ENCODE data around the gene TRPM1.

DNA sequence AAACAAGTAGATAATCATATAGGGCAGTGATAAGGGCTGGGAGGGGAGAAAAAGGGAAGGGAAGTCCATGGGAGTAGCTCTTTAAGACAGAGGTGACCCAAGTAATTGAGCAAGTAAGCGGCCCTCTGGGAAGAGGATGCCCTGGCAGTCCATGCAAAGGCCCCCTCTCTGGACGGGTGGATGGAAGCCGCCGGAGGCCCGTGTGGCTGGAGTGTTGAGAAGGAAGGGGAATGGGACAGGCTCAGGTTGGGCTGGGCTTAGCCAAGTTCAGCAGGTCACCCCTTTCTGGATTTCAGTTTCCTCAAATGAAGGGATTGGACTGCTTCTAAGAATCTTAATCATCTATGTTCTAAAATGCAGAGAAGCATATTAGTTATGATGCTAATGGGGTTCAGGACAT is 32.4 kb upstream of the TRPM1 start:
- TF ChIP-seq POLR2A (IDR thresholded peaks at IDR 0.05), result no peak
- TF ChIP-seq, protein P1, sequence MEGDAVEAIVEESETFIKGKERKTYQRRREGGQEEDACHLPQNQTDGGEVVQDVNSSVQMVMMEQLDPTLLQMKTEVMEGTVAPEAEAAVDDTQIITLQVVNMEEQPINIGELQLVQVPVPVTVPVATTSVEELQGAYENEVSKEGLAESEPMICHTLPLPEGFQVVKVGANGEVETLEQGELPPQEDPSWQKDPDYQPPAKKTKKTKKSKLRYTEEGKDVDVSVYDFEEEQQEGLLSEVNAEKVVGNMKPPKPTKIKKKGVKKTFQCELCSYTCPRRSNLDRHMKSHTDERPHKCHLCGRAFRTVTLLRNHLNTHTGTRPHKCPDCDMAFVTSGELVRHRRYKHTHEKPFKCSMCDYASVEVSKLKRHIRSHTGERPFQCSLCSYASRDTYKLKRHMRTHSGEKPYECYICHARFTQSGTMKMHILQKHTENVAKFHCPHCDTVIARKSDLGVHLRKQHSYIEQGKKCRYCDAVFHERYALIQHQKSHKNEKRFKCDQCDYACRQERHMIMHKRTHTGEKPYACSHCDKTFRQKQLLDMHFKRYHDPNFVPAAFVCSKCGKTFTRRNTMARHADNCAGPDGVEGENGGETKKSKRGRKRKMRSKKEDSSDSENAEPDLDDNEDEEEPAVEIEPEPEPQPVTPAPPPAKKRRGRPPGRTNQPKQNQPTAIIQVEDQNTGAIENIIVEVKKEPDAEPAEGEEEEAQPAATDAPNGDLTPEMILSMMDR (IDR thresholded peaks at IDR 0.05), result no peak

All from adrenal gland (tissue), 5 donors.